Fibroblast of lung (primary cell): ENCODE results near the gene GRID1.

Experiments used
- EZH2 ChIP-seq: IDR thresholded peaks from 2 replicates; pipeline ENCODE4 v1.5.1; 2012; ENCODE audit warnings: low read length, control low read depth, mild to moderate bottlenecking; ENCODE audit errors: missing control alignments
- TF ChIP-seq, protein P1 (sequence below), 2 donors: IDR thresholded peaks in 1 of 2; conservative IDR thresholded peaks in 1 of 2; 1 replicate in 1 of 2; 2 replicates in 1 of 2; pipeline ENCODE4 v1.5.1; 2011 to 2012; ENCODE audit warnings: low read length in 2 of 2, control low read depth in 1 of 2, inconsistent platforms in 1 of 2, low read depth in 1 of 2, mild to moderate bottlenecking in 1 of 2

- TF ChIP-seq, protein P1, sequence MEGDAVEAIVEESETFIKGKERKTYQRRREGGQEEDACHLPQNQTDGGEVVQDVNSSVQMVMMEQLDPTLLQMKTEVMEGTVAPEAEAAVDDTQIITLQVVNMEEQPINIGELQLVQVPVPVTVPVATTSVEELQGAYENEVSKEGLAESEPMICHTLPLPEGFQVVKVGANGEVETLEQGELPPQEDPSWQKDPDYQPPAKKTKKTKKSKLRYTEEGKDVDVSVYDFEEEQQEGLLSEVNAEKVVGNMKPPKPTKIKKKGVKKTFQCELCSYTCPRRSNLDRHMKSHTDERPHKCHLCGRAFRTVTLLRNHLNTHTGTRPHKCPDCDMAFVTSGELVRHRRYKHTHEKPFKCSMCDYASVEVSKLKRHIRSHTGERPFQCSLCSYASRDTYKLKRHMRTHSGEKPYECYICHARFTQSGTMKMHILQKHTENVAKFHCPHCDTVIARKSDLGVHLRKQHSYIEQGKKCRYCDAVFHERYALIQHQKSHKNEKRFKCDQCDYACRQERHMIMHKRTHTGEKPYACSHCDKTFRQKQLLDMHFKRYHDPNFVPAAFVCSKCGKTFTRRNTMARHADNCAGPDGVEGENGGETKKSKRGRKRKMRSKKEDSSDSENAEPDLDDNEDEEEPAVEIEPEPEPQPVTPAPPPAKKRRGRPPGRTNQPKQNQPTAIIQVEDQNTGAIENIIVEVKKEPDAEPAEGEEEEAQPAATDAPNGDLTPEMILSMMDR (conservative IDR thresholded peaks at IDR 0.05 in 1 of 2, IDR thresholded peaks at IDR 0.05 in 1 of 2; ENCODE audit: low read depth in 1 of 2, low read length in 2 of 2): no peak
- TF ChIP-seq EZH2: no peak
Observed at GRCh38 chr10:85580585-85580984, 786.0 kb downstream of the GRID1 start.
